ENCODE measurements around the gene AKR1C4.
"Not testable (repeated sequence)": the region's sequence is repeated elsewhere in the genome, so short reads cannot be mapped to it uniquely, and the experiment has no call there.

The AKR1C4 gene

DNA sequence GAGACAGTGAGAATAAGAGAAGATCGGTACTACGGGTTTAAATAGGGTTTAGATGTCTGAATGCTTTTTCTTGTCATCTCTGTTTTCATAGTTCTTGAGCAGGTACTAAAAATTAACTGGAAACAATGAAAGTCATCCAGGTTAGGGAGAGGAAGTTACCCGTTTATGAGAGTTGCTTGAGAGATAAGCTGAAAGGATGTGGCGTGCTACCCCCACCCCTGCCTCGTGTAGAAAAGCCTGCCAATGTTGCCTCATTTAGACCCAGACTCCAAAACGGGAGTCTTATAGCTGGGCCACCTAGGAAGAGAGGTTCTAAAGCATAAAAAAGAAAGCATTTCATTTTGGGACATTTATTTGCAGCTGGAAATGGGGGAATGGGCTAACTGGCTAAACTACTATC is 10.2 kb downstream of the AKR1C4 start:
- DNase-seq (ENCODE audit: low read depth) = no peak

DNA sequence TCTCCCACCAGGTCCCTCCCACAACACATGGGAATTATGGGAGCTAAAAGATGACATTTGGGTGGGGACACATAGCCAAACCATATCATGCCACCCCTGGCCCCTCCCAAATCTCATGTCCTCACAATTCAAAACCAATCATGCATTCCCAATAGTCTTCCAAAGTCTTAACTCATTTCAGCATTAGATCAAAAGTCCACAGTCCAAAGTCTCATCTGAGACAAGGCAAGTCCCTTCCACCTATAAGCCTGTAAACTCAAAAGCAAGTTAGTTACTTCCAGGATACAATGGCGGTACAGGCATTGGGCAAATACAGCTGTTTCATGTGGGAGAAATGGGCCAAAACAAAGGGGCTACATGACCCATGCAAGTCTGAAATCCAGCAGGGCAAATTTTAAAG is 13.1 kb downstream of the AKR1C4 start:
- DNase-seq (ENCODE audit: low read depth) = not testable (repeated sequence)

DNA sequence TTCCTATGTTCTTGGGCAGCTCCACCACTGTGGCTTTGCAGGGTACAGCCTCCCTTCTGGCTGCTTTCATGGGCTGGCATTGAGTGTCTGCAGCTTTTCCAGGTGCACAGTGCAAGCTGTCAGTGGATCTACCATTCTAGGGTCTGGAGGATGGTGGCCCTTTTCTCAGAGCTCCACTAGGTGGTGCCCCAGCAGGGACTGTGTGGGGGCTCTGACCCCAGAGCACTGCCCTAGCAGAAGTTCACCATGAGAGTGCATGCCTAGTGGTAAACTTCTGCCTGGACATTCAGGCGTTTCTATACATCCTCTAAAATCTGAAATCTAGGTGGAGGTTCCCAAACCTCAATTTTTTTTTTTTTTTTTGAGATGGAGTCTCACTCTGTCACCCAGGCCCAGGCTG is 13.6 kb downstream of the AKR1C4 start:
- not testable (repeated sequence) for DNase-seq (ENCODE audit: low read depth)

DNA sequence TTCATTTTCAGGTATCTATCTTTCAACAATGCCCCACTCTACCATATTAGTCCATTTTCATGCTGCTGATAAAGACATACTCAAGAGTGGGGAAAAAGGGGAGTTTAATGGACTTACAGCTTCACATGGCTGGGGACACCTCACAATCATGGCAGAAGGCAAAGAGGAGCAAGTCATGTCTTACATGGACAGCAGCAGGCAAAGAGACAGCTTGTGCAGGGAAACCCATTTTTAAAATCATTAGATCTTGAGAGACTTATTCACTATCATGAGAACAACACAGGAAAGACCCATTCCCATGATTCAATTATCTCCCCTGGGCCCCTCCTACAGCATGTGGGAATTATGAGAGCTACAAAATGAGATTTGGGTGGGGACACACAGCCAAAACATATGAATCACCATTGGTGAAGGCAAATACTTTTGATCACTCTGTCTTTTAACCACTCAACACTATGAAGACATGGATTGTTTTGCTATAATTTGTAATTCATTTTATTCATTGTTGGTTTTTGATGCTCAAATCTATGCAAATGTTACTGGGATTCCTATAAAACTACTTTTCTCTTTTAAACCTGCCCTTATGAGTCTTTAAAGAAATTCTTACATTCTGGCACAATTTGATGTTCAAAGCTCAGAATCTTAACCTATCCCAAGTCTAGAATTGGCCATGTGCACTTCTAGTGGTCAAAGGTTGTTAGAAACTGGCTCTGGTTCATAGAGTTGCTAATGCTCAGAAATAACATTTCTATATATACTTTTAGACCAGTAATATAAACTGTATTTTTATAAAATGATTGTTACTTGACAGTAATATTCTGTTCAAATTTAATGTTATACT is 15.3 kb downstream of the AKR1C4 start:
- DNase-seq (ENCODE audit: low read depth) = no peak

DNA sequence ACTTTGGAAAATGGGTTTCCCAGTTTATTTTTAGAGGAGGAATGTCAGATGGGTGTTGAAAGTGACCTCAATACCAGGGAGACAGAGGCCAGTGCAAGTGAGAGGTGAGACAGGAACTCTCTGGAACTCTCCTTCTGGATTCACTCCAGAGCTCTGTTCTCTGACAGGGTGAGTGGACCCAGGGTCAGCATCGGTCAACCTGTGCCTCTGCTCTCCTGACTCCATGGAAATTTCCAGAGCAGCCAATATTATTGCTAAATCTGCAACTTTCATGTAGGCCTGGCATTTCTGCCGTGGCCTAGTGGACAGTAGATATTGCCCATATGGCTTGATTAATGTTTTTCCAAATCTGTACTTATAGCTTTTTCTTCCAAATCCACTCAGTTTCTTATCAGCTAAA is 20.2 kb downstream of the AKR1C4 start:
- no peak for DNase-seq (ENCODE audit: low read depth)

DNA sequence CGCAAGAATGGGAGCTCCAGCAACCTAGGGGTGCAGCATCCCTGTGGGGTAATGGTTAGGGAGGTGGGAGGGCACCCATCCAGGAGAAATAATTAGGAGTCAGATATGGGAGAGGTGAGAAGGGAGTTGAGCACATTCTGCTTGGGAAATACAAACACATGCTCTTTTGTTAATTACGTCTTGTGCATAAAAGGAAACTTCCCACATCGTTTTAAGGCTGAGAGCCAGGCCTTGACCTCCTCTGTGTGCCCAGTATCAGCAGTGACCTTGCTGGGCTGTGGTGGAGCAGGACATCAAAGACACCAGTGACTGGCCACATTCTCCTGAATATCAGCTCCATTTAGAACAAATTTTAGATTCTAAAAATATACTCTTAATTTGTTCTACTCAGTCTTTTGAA is 22.6 kb downstream of the AKR1C4 start:
- DNase-seq (ENCODE audit: low read depth) = no peak

DNA sequence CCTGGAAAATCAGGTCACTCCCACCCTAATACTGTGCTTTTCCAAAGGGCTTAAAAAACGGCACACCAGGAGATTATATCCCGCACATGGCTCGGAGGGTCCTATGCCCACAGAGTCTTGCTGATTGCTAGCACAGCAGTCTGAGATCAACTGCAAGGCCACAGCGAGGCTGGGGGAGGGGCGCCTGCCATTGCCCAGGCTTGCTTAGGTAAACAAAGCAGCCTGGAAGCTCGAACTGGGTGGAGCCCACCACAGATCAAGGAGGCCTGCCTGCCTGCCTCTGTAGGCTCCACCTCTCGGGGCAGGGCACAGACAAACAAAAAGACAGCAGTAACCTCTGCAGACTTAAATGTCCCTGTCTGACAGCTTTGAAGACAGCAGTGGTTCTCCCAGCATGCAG is 26.3 kb downstream of the AKR1C4 start:
- DNase-seq (ENCODE audit: low read depth) = not testable (repeated sequence)

DNA sequence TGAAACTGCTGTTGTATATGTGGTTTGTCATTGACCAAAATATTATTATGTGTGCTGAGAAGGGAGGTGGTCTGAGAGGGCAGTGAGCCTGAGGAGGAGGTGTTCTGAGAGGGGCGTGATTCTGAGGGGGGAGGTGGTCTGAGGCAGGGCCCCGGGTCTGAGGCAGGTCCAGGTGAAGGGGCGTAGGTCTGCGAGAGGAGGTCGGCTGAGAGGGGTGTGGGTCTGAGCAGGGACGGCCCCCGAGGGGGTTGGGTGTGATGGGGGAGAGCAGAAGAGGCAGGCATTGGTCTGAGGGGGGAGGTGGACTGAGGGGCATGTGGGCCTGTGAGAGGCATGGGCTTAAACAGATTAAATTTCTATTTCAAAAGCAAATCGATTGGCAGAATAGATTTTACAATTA is 32.4 kb downstream of the AKR1C4 start:
- no peak for DNase-seq (ENCODE audit: low read depth)

DNA sequence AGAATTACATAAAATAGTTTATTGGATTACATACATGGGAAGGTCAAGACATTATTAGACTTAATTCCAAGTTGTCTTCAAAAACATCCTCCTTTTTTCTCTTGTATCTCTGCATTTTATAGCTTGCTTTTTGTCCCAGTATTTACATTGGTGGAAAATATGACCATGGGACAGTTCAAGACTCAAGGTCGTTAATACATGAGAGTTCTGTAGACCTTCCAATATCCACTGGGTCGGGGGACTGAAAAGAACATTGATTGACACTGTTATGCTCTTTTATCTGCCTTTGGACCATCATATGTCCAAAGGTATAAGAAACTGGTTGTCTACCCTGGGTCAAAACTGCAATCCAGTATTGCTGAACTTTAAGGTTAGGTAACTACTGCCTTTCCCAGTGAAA is 36.7 kb downstream of the AKR1C4 start:
- no peak for DNase-seq (ENCODE audit: low read depth)

DNA sequence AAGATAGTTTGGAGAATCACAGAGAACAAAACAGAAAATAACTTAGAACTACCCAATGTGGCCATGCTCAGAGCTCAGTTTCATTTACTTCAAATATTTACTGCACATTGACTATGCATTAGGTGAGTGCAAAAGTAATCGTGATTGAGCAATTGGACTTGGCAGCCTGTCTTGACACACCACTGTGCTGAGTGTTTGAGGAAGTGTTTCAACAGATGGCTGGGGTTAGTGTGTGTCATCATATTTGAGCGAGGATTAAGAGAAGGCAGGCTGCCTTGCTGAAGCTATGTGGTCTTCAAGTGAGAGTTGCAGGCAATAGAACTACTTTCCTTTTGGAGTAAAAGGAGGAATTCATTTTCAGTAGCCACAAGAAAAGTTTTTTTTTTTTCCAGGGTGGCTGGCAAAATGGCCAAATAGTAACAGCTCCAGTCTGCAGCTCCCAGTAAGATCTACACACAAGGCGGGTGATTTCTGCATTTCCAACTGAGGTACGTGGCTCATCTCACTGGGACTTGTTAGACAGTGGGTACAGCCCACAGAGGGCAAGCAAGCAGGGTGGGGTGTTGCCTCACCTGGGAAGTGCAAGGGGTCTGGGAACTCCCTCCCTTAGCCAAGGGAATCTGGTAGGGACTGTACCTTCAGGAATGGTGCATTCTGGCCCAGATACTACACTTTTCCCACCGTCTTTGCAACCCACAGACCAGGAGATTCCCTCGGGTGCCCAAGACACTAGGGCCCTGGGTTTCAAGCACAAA is 37.6 kb downstream of the AKR1C4 start:
- peak; percentile 8 for DNase-seq (ENCODE audit: low read depth)

DNA sequence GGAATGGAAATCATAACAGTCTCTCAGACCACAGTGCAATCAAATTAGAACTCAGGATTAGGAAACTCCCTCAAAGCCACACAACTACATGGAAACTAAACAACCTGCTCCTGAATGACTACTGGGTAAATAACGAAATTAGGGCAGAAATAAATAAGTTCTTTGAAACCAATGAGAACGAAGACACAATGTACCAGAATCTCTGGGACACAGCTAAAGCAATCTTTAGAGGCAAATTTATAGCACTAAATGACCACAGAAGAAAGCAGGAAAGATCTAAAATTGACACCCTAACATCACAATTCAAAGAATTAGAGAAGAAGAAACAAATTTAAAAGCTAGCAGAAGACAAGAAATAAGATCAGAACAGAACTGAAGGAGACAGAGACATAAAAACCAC is 40.9 kb downstream of the AKR1C4 start:
- DNase-seq (ENCODE audit: low read depth) = not testable (repeated sequence)

DNA sequence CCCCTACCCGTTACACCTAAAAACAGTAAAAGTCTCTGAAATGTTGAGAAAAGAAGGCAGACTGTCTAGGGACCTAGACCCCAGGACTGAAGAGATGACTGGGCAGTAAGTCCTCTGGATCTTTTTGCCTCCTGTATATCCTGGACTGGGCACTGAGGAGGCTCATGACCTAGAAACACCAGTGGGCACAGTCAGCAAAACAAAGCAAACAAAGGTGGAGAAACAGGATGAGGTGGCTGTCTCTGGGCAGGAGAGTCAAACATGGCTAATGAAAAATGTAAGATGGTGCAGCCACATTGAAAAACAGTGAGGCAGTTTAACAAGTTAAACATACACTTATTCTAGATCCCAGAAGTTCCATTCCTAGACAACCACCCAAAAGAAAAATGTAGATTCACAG is 45.9 kb downstream of the AKR1C4 start:
- no peak for DNase-seq (ENCODE audit: low read depth)

DNA sequence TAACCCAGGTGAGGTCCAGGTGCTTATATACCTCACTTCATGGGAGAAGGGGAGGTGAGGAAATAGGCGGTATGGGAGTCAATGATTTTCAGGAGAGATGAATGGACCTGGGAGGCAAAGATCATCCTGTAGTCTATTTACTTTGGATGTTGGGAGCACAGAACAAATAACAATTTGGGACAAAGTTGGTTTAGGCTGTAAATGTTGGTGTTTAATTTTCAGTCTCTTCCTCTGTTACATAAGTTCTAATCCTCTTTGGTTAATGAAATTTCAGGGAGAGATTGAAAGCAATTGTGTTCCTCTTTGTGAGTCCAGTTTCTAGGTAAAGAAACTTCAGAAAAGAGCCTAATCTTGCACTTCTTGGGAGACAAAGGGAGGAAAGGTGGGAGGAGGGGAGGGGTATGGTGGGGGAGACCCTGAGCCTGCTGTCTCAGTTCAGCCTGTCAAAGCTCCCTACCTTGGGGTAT is 46.9 kb downstream of the AKR1C4 start:
- no peak for DNase-seq (ENCODE audit: low read depth)

DNA sequence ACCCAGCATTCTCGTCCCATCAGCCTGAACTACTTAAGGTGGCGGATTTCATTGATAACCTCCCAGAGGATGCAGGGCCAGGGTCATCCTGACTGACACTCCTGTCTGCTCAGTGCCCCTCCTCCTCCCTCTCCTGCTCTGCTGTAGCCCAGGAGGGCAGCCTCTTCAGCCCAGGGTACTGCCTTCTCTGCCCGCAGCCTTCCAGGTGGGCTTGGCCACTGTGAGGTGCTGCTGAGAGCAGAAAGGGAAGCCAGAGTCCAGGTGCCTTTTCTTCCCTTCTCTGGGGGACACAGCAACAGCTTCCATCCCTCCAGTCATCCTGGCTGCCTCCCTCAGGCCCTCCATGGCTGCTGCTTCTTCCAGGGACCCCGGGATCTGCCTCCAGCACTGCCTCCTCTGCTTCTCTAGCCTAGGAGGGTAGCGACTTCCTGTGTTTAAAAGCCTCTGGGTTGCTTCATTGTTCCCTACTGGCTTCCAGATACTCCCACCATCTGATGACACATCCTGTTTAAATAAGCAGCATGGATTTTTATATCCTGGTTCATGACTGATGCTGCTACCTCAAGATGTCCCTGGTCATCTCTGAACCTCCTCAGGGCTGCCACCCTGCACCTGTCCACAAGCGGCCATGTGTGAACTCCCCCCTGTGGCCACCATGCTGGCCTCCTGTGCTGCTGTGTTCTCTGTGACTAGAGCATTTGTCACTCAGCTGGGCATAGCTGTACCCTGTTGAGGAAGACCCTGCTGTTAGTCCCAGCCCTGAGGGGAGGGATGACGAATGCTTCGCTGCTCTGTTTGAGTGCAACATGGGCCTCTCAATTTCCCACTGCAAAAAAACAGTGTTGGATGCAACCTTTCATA is 55.8 kb downstream of the AKR1C4 start:
- DNase-seq (ENCODE audit: low read depth) = no peak

DNA sequence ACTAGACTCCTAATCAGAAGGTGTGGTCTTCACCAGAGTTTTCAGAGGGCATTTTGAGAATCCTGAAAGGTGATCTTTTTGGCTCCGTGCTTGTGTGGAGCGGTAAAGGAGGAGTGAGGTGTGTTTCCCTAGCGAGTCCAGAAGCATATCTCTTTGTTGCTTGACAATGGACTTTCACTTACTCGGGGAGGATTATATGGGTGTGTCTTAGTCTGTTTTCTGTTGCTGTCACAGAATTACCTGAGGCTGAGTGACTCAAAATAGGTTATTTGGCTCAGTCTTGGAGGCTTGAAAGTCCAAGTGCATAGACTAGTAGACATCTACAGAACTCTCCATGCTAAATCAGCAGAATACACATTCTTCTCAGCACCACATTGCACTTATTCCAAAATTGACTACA is 57.9 kb downstream of the AKR1C4 start:
- no peak for DNase-seq (ENCODE audit: low read depth)

DNA sequence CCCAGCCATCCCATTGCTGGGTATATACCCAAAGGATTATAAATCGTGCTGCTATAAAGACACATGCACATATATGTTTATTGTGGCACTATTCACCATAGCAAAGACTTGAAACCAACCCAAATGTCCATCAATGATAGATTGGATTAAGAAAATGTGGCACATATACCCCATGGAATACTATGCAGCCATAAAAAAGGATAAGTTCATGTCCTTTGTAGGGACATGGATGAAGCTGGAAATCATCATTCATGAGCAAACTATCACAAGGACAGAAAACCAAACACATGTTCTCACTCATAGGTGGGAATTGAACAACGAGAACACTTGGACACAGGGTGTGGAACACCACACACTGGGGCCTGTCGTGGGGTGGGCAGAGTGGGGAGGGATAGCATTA is 61.1 kb downstream of the AKR1C4 start:
- not testable (repeated sequence) for DNase-seq (ENCODE audit: low read depth)

DNA sequence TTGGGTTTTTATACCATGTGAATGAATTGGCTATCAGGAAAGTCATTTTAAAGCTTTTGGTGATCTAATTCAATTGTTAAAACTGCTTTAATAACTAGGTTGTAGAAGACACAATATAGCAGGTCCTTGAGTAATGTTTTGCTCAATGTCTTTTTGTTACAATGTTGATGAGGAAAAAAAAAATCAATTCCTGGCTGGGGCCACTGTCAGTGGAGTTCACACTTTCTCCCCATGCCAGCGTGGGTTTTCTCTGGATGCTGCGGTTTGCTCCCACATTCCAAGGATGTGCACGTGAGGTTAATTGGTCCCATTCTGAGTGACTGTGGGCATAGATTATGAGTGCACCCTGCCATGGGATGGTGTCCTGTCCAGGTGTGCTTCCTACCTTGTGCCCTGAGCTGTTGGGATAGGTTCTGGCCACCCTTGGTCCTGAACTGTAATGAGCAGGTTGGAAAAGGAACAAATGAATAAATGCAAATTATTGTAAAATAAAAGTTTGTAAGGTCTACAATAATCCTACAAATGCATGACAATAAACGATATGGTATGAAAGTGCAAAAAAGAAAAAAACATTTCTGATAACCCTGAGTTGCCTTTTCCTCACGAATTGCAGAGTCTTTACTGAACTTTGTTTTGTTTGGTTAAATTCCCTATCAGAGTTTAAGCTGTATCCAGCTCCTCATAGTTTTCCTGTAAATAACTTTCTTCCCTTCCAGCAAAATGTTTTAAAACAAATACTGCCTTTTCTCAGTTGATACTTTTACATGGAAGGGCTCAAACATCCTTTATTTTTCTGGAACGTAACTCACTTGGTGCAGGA is 62.7 kb downstream of the AKR1C4 start:
- DNase-seq (ENCODE audit: low read depth) = no peak

DNA sequence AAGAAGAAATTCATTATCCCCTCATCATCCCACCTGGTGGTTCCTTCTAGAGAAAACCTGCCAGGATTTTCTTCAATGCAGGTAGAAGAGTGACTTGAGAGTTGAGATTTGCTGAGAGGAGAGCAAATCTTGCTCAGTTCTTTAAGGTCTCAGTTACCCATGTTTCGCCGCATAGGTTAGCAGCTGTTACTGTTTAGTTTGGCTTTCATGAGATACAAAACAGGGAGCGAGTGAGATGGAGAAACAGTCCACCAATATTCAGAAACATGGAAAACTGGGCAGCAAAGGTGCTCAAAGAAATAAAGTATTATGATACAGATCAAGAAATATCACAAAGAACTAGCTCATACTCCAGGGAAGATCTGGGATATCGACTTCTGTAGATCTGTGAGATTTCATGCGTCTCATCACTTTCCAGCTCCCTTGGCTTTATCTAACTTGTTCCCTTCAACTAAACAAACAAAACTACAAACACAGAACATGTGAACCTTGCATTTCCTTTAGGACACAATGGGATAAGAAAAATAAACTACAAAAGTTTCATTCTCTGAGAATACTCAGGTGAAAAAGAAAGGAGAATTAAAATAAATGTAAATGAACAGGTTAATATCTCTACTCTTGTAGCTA is 63.4 kb downstream of the AKR1C4 start:
- DNase-seq (ENCODE audit: low read depth) = no peak

DNA sequence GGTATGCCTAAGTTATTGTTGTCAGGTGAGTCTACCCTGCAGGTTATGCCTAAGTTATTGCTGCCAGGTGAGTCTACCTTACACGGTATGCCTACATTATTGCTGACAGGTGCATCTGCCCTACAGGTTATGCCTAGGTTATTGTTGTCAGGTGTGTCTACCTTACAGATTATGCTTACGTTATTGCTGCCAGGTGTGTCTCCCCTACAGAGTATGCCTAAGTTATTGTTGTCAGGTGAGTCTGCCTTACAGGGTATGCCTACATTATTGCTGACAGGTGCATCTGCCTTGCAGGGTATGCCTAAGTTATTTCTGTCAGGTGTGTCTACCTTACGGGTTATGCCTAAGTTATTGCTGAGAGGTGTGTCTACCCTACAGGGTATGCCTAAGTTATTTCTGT is 64.2 kb downstream of the AKR1C4 start:
- no peak for DNase-seq (ENCODE audit: low read depth)

DNA sequence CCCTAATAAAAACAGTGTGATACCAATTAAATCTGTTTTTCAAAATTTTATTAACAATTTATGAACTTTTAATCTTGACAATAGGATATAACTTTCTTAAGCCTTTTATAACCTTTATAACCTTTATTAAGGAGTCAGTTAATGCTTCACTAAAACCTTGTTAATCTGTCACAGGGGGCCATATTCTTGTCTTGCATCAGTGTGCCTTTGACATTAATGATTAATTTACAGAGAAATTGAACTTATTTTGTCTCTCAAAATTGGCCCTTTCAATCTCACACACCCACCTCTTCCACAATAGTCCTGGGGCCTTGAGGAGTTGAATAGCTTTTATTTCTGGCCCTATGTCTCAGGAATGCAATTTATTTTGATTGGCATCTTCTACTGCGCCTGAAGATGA is 68.5 kb downstream of the AKR1C4 start:
- DNase-seq (ENCODE audit: low read depth) = no peak

DNA sequence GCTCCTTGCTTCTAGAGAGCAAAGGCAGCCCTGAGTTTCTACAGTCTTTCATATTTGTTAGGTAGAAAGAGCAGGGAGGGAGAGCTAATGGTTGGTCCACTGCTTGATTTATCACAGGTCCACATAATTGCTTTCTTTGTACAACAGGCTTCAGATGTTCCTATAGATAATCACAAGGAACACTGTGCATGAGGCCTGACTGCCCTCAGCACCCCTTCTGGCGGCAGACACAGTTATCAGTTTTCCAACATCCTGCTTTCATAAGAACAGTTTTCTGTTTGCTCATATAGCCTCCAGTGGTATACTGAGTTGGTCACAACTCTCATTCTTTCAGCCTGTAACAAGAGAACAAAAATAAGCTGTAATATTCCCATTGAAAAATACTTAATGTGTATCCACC is 69.7 kb downstream of the AKR1C4 start:
- no peak for DNase-seq (ENCODE audit: low read depth)

Measured in CMK (cell line).